HCEC 1CT (cell line): ENCODE measurements around the gene MCF2L.
"Not testable (repeated sequence)": the region's sequence is repeated elsewhere in the genome, so short reads cannot be mapped to it uniquely, and the experiment has no call there.

ENCODE experiments used
- DNase-seq: peaks from one replicate; pipeline ENCODE4 v3.0.0-alpha.2; 2017

MCF2L gene

DNA sequence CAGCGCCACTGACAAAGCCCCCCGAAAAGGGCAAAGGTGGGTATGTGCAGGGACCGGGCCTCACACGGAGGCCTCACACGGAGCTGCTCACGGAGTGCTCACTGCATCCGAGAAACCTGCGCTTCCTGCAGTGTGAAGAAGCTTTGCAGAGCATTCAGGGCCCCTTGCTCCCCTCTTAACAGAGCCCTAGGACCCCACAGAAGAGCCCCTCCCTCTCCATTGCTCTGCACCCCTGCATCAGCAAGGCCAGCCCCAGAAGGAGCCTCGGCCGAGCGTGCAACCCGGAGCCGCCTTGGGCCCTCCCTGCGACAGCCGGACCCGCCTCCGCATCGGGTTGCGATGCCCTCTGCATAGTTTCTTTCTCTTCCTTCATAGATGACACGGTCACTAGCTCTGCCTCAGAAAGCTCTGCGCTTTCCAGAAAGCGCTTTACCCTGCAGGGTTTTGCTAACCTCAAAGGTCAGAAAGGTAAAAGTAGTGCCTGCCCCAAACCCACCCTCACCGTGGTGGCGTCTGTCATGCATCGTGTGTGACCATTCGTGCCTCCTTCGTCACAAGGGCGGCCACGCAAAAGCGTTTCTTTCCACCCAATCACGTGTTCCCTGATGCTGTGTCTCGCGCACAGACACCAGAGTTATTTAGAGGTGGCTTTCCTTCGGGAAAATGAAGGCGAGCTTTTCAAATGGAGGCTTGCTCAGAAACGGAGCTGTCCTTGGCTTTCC lies 120.8 kb downstream of the MCF2L start:
- no peak for DNase-seq

DNA sequence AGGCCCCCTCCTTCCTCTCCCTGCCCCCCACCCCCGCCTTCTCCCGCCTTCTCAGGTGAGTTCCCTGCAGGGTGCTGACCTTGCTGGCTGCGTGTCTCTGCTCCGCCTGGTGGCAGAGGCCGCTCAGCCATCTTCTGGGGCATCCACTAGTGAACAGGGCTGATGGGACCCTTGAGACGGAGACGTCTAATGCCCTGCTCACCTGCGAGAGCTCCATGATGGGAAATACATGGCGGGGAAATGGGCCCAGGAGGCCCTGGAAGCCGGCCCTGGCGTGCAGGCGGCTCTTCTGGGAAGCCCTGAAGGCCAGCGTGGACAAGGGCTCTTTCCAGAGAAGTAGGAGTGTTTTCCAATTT lies 121.4 kb downstream of the MCF2L start:
- DNase-seq = no peak

DNA sequence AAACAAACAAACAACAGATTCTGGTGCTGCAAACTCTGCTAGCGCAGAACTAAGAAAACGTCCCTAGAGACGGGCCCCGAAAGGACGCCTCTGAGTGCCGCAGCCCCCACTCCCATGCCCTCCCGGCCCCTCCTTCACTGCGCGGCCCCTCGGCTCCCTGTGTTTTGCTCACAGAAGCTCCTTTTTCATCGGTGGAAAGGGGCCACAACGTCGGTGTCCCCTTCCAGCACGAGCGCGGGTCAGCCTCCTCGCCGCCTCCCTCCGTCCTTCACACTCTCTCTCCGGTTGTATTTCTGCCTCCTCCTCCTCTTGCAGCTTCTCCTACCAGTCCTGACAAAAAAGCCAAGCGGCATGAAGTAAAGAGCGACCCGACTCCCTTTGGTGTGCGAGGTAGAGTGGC lies 121.8 kb downstream of the MCF2L start:
- DNase-seq = no peak

DNA sequence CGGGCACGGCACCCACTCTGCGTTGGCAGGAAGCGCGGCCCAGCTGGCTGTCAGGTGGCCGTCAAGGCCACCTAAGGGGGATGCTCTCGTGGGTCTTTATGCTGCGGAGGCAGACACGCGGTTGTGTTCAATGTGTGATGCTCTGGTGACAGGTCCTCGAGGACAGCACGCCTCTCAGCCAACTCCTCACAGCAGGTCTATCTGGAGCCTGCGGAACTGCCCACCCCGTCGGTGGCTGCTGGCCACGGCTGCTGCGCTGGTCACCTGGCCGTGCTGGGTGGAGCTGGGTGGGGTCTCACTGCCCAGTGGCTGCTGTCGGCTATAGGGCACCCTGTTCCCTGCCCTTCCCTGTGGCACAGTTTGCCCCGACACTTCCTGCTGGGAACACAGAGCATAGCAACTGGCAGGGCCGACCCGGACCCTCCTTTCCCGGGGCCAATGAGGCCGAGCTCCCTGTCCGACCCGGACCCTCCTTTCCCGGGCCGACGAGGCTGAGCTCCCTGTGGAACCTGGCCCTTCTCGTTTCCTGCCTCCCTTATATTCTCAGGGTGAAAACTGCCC lies 122.3 kb downstream of the MCF2L start:
- DNase-seq = no peak

DNA sequence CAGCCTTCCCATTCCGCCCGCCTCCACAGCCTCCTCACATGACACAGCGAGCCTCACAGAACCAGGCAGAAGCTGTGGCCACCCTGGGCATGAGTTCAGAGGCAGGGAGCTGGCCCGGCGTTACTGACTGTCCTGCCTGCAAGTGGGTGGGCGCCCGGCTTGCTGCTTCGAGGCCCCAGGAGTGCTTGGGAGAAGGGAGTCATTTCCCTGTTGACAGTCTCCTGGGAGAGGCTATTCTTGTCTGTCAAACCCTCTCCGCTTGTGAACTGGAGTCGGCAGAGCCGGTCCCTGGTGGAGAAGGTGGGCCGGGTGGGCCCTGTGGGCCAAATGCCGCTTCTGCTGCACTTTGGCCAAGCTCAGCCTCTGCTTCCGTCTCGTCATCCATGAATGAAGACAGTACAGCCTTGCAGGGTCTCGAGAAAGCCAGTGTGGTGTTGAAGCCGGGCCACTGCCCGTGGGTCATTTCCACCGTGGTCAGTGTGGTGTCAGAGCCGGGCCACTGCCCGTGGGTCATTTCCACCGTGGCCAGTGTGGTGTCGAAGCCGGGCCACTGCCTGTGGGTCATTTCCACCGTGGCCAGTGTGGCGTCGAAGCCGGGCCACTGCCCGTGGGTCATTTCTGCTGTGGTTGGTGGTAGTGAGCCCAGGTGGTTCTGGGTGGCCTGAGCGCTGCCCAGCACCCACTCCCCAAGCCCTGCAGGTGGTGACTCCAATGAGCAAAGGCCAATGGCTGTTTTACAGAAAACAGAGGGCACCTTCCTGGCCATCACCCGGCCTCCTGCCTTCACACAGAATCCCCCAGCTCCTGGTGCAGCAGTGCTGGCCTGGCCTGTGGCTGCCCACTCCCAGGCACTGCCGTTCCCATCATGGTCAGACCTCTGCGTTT lies 123.1 kb downstream of the MCF2L start:
- DNase-seq = no peak

DNA sequence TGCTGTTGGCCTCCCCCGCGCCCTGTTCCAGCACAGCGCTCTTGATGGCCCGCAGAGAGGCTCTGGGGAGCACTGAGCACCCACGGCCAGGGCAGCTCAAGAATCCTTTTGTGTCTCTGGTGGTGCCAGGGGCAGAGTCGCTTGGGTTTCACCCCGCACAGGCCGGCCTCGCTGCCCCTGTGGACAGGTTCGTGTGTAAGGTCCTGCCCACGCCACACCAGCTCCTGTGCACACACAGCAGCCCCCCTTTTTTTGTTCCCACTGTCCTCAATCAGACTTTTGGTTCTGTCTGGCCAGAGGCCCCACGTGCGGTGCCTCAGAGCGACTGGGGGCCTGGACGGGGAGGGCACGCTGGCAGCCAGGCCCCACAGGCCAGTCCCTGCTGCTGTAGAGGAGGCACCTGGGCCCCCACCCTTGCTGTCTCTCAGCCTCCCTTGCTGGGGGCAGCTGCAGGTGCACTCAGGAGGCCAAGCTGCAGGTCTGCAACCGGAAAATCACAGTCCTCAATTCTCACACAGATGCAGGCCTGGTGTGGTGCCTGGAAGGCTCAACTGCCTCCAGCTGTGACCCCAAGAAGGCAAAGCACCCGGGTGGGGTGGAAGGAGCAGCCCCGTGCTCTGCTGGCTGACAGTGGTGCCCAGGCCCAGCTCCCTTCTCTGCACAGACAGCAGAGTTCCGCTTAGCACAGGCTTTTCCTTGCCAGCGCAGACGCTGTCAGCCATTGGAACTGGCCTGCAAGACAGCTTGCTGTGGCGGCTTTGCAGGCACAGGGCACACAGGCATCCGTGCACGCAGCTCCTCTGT lies 124.0 kb downstream of the MCF2L start:
- DNase-seq = no peak

DNA sequence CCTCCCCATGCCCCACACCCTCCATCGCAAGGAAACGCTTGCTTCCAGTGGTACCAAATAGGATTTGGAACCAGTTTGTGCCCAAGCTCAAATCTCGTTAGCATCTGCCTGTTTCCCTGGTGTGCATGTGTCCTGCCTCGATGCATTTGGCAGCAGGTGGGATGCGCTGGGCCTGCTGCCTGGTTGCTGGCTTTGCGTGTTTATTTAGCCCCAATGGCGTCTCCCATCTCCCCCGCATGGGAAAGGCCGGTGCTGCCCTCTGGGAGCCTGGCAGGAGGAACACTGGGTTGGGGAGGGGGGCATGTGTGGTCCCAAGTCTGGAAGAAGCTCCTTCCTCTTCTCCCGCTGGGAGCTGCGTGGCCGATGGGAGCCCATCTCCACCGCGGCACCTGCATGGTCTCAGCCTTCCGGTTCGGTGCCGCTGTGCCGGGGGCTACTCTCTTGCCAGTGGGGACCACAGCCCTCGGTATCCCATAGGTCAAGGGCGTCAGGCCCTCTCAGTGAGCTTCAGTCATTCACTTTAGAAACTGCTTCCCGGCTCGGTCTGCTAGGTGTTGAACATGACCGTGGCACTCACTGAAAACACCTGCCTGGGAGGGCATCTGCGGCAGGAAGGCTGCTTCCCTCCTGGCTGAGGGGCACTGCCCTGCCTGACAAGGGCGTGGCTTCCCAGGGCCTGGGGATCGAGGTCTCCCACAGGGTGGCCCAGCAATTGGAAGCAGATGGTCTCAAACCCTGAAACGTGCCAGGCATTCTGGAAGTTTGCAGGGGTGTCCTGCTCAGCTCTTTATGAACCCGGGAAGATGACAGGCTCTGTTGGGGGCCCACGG lies 124.8 kb downstream of the MCF2L start:
- DNase-seq = no peak

DNA sequence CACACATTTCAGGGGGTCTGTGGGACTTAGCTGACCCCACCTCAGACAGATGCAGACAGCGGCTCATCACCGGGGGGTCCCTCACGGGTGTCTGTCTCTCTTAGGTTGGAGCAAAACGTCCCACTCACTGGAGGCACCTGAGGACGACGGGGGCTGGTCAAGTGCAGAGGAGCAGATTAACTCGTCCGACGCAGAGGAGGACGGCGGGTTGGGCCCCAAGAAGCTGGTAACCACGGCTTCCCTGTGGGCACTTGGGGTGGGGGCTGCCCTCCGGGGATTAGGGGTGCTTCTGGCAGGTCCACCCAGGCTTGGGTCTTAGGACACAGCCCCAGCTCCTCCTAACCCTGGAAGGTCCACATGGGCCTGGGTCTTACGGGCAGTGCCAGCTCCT lies 125.4 kb downstream of the MCF2L start:
- no peak for DNase-seq

DNA sequence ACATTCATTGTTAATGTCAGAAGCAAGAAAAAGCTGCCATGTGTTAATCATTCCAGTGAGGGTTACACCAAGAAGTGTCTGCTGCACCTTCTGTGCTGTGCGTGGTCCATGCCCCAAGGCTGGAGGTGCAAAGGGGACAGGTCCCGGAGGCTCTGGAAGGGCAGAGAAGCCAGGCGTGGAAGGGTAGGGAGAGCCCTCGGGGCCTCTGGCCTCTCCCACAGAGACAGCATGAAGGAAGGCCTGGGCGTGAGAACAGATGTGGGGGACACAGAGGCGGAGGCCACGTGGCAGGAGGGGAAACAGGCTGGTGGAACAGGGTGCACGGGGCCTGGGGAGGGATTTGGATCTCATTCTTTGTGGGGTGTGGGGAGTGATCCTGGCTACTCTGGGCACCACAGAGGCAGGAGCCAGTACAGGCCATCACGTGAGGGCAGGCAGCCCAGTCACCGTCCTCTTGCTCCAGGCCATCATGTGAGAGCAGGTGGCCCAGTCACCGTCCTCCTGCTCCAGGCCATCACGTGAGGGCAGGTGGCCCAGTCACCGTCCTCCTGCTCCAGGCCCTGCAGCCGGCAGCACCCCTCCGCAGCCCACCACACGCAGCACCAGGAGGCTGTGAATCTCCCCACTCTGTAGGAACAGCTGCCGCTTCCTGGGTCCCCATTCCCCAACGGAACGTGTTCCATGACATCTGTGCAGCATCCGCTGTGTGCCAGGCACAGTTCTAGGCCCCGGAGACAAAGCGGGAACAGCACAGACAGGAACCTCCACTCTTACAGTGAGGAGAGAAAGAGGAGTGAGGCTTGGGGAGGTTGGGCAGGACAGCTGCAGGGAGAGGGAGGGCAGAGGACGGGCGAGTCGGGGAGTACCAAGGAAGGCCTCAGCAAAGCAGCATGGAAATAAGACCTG lies 126.4 kb downstream of the MCF2L start:
- DNase-seq = no peak

DNA sequence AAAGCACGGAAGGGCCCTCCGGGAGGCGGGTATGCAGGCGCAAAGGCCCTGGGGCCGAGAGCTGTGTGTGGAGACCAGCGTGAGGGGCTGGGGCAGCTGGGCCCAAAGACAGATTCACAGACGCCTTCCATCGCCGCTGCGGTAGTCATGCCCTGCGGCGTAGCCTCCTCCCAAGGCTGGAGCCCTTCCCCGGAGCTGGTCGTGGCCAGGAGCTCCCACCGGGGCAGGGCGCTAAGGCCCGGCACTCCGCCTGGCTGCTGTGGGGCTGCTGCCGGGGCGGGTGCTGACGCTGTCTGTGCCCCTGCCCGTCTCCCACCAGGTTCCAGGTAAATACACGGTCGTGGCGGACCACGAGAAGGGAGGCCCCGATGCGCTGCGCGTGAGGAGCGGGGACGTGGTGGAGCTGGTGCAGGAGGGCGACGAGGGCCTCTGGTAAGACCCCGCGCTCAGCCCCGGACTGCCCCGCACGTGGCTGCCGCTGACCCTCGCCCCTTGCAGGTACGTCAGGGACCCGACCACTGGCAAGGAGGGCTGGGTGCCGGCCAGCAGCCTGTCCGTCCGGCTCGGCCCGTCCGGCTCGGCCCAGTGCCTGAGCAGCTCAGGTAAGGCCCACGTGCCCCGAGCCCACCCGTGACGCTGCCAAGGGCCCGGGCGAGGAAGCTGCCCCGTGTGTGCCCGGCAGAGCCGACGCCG lies 127.2 kb downstream of the MCF2L start:
- DNase-seq = no peak

DNA sequence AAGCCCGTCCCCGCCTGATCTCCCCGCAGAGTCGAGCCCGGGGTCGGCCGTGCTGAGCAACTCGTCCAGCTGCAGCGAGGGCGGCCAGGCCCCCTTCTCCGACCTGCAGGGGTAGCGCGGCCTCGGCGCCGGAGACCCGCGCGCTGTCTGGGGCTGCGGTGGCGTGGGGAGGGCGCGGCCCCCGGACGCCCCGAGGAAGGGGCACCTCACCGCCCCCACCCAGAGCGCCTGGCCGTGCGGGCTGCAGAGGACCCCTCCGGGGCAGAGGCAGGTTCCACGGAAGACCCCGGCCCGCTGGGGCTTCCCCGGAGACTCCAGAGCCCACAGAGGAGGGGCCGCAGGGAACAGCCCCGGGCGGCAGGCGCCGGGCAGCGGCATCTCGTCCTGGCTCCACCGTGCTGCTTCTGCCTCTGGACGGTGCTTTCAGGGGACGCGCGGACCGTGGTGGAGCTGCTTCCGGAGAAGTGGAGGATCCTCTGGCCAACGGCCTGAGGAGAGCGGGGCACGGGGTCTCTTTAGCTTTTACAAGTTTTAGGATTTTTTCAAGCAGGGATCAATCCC lies 127.8 kb downstream of the MCF2L start:
- no peak for DNase-seq

DNA sequence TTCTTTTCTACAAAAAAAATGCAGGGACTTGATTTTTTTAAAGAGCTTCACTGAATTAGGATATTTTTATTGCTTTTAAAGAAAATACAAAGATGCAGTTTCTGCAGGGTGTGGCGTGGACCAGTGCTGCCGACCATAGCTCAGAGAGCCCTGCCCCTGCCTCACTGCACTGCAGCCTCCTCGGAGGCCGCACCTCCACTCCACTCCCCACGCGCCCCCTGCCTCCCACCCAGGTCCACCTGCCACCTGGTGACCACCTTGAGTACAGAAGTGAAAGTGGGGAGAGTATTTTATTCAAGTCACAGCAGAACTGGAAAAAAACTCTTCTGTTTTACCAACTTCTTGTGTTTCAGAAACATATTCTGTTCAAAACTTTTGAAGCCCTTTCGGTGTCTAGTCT lies 128.6 kb downstream of the MCF2L start:
- no peak for DNase-seq

DNA sequence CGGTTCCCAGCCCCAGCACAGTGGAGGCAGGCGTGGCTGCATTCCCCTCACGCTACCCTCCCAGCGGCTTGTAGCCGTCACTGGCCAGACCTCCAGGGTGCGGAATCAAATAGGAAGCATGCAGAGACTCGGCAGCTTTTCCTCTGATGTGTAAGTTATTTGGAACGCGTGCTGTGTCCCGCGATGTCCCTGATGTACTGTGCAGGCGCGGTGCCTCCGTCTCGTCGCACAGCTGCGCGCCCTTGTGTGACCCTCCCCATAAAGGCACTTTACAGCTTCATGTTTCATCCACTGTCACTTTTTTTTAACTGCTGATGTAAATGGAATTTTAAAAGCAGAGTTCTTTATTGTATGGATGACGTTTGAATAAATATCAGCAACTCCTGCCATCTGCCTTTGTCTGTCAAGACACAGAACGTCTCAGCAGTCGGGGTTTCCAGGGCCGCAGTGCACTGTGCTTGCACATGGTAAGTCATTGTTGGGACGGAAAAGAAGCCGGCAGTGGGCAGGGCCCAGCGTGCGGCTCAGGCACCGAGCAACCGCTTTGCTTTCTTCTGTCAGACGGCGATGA lies 129.2 kb downstream of the MCF2L start:
- no peak for DNase-seq

DNA sequence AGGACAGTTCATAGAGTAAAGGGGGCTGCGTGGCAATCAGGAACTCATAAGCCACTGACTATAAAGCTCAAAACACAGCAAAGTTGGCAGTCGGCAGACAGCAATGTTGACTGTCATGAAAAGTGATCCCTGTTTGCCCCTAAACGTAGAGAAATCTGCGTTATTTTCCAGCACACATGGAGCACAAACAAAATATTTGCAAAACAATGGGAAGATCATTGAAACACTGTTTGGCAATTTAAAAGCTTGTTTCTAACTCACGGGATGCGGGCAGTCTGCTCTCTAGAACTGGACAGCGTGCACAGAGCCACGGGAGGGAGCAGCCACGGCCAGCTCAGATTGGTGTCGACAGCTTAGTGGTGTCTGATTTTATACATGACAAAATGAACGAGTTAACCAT lies 130.1 kb downstream of the MCF2L start:
- DNase-seq = no peak

DNA sequence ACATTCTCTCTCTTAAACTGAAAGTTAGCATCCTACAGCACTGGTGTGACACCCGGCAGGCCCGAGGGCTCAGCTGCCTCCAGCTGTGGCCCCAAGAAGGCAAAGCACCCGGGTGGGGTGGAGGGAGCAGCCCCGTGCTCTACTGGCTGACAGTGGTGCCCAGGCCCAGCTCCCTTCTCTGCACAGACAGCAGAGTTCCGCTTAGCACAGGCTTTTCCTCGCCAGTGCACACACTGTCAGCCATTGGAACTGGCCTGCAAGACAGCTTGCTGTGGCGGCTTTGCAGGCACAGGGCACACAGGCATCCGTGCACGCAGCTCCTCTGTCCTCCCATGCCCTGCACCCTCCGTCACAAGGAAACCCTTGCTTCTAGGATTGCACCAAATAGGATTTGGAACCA lies 133.3 kb downstream of the MCF2L start:
- DNase-seq = not testable (repeated sequence)

DNA sequence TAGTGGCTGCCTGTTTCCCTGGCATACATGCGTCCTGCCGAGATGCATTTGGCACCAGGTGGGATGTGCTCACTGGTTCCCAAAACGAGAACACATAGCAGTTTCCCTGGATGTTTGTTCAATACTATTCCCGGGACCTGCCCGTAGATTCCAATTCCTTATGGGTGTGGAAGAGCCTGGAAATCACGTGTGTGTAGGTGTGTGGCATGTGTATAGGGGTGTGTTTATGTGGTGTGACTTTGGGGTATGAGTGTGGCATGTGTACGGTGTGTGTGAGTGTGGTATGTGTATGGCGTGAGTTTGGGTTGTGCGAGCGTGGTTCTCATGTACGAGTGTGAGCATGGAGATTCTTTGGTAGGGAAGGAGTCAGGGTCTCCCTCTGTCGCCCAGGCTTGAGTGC lies 133.7 kb downstream of the MCF2L start:
- no peak for DNase-seq

DNA sequence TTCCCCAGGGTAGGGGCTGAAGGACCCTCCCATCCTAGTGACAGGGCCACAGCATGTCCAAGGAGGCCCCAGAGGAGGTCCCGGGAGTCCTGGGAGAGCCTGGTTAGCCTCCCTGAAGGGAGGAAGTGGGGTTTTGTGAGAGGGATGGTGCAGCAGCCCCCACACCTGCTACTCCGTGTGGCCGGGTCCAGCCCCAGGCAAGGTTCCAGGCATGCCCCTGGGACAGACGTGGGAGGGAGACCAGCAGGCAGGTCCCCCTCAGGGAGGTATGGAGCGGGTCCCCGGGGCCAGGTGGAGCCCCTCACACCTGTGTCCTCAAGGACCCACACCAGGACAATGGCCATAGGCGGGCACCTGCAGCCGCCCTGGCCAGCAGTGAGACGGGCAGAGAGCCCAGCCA lies 134.6 kb downstream of the MCF2L start:
- DNase-seq = no peak

DNA sequence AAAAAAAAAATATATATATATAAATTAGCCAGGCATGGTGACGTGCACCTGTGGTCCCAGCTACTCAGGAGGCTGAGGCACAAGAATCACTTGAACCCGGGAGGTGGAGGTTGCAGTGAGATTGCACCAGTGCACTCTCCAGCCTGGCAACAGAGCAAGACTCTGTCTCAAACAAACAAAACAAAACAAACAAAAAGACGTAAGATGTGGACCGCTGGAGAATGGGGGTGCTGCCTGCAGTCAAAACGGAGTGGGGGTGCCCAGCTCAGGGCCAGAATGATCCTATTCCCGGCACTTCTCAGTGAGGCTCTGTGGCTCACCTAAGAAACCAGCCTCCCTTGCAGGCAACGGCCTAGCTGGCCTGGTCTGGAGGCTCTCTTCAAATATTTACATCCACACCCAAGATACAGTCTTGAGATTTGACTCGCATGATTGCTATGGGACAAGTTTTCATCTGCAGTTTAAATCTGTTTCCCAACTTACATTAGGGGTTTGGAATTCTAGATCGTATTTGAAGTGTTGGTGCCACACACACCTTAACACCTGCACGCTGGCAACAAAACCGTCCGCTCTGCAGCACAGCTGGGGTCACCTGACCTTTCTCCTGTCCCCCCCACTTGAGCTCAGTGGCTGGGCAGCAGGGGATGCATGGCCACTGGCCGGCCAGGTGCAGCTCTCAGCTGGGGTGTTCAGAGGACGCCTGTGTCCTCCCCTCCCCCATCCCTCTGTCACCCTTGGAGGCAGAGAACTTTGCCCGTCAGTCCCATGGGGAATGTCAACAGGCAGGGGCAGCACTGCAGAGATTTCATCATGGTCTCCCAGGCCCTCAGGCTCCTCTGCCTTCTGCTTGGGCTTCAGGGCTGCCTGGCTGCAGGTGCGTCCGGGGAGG lies 136.3 kb downstream of the MCF2L start, which contains the start of gene F7:
Gene F7, plus strand, starts transcription at position 760 of the 889 bp plus-strand sequence. Its CDS starts 51 bp downstream, at position 811.
- no peak for DNase-seq
